GM18519 (cell line): ENCODE results near the gene MEG3.

Experiments
- ATAC-seq: cut with Tn5 transposase; IDR thresholded peaks from one replicate; pipeline ENCODE4 v1.9.1; 2021; ENCODE audit warnings: mild to moderate bottlenecking, moderate library complexity; ENCODE audit not compliant: unreplicated experiment, low FRiP score

Gene MEG3

GRCh38 chr14:100878271-100879146 is 52.6 kb downstream of the MEG3 start:
- no peak for ATAC-seq

- no peak for ATAC-seq
Observed at GRCh38 chr14:100879194-100879593, 53.3 kb downstream of the MEG3 start.

- ATAC-seq = no peak
Observed at GRCh38 chr14:100879782-100880181, 53.9 kb downstream of the MEG3 start.

- ATAC-seq = no peak
Observed at GRCh38 chr14:100880271-100881101, 54.6 kb downstream of the MEG3 start.

GRCh38 chr14:100881211-100882025 is 55.5 kb downstream of the MEG3 start:
- no peak for ATAC-seq

- ATAC-seq = no peak
Observed at GRCh38 chr14:100882026-100882967, 56.4 kb downstream of the MEG3 start.

GRCh38 chr14:100882991-100883788 is 57.3 kb downstream of the MEG3 start:
- ATAC-seq = no peak

GRCh38 chr14:100883789-100884101 is 57.8 kb downstream of the MEG3 start:
- ATAC-seq = no peak

GRCh38 chr14:100884456-100884855 is 58.5 kb downstream of the MEG3 start:
- ATAC-seq = no peak

- no peak for ATAC-seq
Observed at GRCh38 chr14:100885196-100885595, 59.3 kb downstream of the MEG3 start.

- ATAC-seq = no peak
Observed at GRCh38 chr14:100885617-100886016, 59.7 kb downstream of the MEG3 start.

- no peak for ATAC-seq
Observed at GRCh38 chr14:100887728-100888335, 61.9 kb downstream of the MEG3 start.

GRCh38 chr14:100888789-100889315 is 62.9 kb downstream of the MEG3 start:
- ATAC-seq = no peak

GRCh38 chr14:100889641-100890040 is 63.7 kb downstream of the MEG3 start:
- ATAC-seq = no peak

GRCh38 chr14:100890061-100890850 is 64.3 kb downstream of the MEG3 start:
- no peak for ATAC-seq

- ATAC-seq = no peak
Observed at GRCh38 chr14:100891051-100891450, 65.1 kb downstream of the MEG3 start.
